Lower leg skin (tissue), 3 donors: Measurements from ENCODE around the gene NFKBIZ.

Experiments used
- POLR2A ChIP-seq, 2 donors: fragments of 450-650 bp; IDR thresholded peaks; one replicate each; pipeline ENCODE4 v1.6.1; 2016 to 2017; ENCODE audit warnings: antibody characterized with exemption in 2 of 2, mild to moderate bottlenecking in 1 of 2, moderate library complexity in 1 of 2
- TF ChIP-seq, protein P1 (sequence below), 3 donors: fragments of 450-650 bp; IDR thresholded peaks; one replicate each; pipeline ENCODE4 v1.5.1; 2016; ENCODE audit warnings: antibody characterized with exemption in 3 of 3, mild to moderate bottlenecking in 3 of 3, moderate library complexity in 2 of 3

DNA sequence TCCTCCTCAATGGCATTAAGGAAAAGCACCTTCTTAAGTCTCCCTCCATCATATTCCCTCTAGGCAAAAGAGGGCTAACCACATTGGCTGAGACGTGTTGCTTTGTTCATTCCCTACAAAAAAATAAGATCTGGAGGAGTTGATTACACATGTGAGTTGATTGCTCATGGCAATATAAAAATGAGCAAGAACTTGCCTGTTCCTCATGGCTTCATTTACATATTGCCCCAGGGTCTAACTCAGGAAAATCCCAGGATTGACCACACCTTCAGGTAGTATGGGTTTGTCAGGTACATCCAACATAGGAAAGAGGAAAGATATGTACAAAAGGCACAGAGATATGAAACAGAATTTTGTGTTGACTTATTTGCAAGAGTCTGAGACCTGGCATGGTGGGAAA, 35.5 kb downstream of the NFKBIZ start:
- TF ChIP-seq, protein P1, sequence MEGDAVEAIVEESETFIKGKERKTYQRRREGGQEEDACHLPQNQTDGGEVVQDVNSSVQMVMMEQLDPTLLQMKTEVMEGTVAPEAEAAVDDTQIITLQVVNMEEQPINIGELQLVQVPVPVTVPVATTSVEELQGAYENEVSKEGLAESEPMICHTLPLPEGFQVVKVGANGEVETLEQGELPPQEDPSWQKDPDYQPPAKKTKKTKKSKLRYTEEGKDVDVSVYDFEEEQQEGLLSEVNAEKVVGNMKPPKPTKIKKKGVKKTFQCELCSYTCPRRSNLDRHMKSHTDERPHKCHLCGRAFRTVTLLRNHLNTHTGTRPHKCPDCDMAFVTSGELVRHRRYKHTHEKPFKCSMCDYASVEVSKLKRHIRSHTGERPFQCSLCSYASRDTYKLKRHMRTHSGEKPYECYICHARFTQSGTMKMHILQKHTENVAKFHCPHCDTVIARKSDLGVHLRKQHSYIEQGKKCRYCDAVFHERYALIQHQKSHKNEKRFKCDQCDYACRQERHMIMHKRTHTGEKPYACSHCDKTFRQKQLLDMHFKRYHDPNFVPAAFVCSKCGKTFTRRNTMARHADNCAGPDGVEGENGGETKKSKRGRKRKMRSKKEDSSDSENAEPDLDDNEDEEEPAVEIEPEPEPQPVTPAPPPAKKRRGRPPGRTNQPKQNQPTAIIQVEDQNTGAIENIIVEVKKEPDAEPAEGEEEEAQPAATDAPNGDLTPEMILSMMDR (IDR thresholded peaks at IDR 0.05), result no peak
- TF ChIP-seq POLR2A (IDR thresholded peaks at IDR 0.05), result no peak
